OCI-LY7 (cell line): ENCODE data around the gene JPH3. TPM values are rescaled to one million over a fixed set of nuclear protein-coding genes. Genes with fewer than 3 reads are reported as not detected.

ENCODE experiments used
- BruUV-seq: library from RNA; stranded (reverse); fragments of 400-500 nt; replicated peaks from 2 replicates; lab custom pipeline; 2021; lab: Mats Ljungman, UMichigan
- CTCF ChIA-PET: fragments of 300-600 bp; sonication (Branson Sonifier 250); formaldehyde crosslinking; loops from one replicate; lab custom pipeline; 2022; ENCODE audit warnings: antibody characterized with exemption; ENCODE audit not compliant: unreplicated experiment; lab: Charles Lee
- POLR2A ChIA-PET: fragments of 300-600 bp; sonication (Branson Sonifier 250); formaldehyde crosslinking; loops from one replicate; lab custom pipeline; 2022; ENCODE audit warnings: antibody characterized with exemption; lab: Charles Lee
- DNase-seq: peaks from one replicate; pipeline ENCODE4 v3.0.0-alpha.2; 2015; ENCODE audit warnings: low spot score
- H2AFZ ChIP-seq: fragments of 200-600 bp; sonication (generic), shearing (Covaris generic); 2 replicates; pipeline ENCODE4 v1.6.1; 2014; ENCODE audit warnings: mild to moderate bottlenecking, antibody characterized with exemption, low read length, moderate library complexity
- H3K27ac ChIP-seq: fragments of 200-600 bp; sonication (generic); 2 replicates; pipeline ENCODE4 v1.5.1; 2014; ENCODE audit warnings: mixed run types, low read depth, mild to moderate bottlenecking, moderate library complexity, low read length, inconsistent platforms; ENCODE audit not compliant: poor library complexity, severe bottlenecking
- H3K36me3 ChIP-seq: fragments of 200-600 bp; sonication (generic); 2 replicates; pipeline ENCODE4 v1.6.1; 2014; ENCODE audit warnings: mild to moderate bottlenecking, antibody characterized with exemption, low read length, moderate library complexity, mixed read lengths; ENCODE audit not compliant: insufficient read depth
- H3K4me1 ChIP-seq: fragments of 200-600 bp; sonication (generic); 2 replicates; pipeline ENCODE4 v1.5.1; 2014; ENCODE audit warnings: mild to moderate bottlenecking, low read length; ENCODE audit not compliant: insufficient read depth, poor library complexity, severe bottlenecking
- H3K4me2 ChIP-seq: fragments of 200-600 bp; sonication (generic); 2 replicates; pipeline ENCODE4 v1.6.1; 2014; ENCODE audit warnings: mild to moderate bottlenecking, low read length
- H3K4me3 ChIP-seq: fragments of 200-600 bp; sonication (generic); 2 replicates; pipeline ENCODE4 v1.5.1; 2014; ENCODE audit warnings: mild to moderate bottlenecking, low read depth, low read length; ENCODE audit not compliant: poor library complexity, severe bottlenecking
- H3K79me2 ChIP-seq: fragments of 200-600 bp; sonication (generic); 2 replicates; pipeline ENCODE4 v1.6.1; 2016; ENCODE audit warnings: low read depth, mild to moderate bottlenecking, low read length, moderate library complexity, mixed read lengths; ENCODE audit not compliant: insufficient read depth
- H3K9me2 ChIP-seq: fragments of 200-600 bp; sonication (generic); 2 replicates; pipeline ENCODE4 v1.6.1; 2016; ENCODE audit warnings: mild to moderate bottlenecking, low read length, mixed read lengths; ENCODE audit not compliant: insufficient read depth
- H3K9me3 ChIP-seq: fragments of 200-600 bp; sonication (generic); 2 replicates; pipeline ENCODE4 v1.6.1; 2014; ENCODE audit warnings: mild to moderate bottlenecking, mixed run types, low read length, mixed read lengths
- H4K20me1 ChIP-seq: fragments of 200-600 bp; sonication (generic); 2 replicates; pipeline ENCODE4 v1.6.1; 2014; ENCODE audit warnings: mild to moderate bottlenecking, antibody characterized with exemption, low read length, moderate library complexity, mixed read lengths; ENCODE audit not compliant: insufficient read depth
- CTCF ChIP-seq: fragments of 200-600 bp; sonication (generic); conservative IDR thresholded peaks from 2 replicates; pipeline ENCODE4 v1.5.1; 2014; ENCODE audit warnings: mild to moderate bottlenecking, antibody characterized with exemption, low read length, moderate library complexity, mixed read lengths
- EZH2phosphoT487 ChIP-seq: fragments of 200-600 bp; sonication (generic); IDR thresholded peaks from 2 replicates; pipeline ENCODE4 v1.6.1; 2018; ENCODE audit warnings: low read depth, borderline replicate concordance, mild to moderate bottlenecking, mixed run types, antibody characterized with exemption, low read length, moderate library complexity, mixed read lengths
- intact Hi-C: fragments of 100-400 bp; cut with micrococcal nuclease; formaldehyde crosslinking; loops from one replicate; pipeline ENCODE4 v1.10.0; 2022; ENCODE audit not compliant: unreplicated experiment
- total RNA-seq, 2 experiments: library from RNA; depleted of rRNA in 1 of 2; stranded (reverse); fragments of >200 nt in 1 of 2; shearing (Covaris generic) in 1 of 2; gene quantifications; 2 replicates each; pipeline ENCODE4 v1.2.3, GENCODE V29; 2014 to 2022

Gene JPH3
- total RNA-seq, 2 experiments from 2014 or later, result not detected

- Histone ChIP-seq H3K36me3 (no peaks in the 10 kb centered on the region), H3K9me2 (no peaks in the 10 kb centered on the region), H2AFZ (no peak overlapping the region), H4K20me1 (no peaks in the 10 kb centered on the region), H3K4me3 (no peak overlapping the region), H3K79me2 (no peaks in the 10 kb centered on the region), H3K4me2 (no peak overlapping the region), H3K4me1 (no peaks in the 10 kb centered on the region), H3K27ac (no peak overlapping the region), H3K9me3 (no peaks in the 10 kb centered on the region)
- BruUV-seq, result no TSS peak
- intact Hi-C loops, result no loop called here
- DNase-seq, result no peak
- TF ChIP-seq CTCF (no peak), EZH2phosphoT487 (no peak)
- ChIA-PET CTCF (interaction anchor here (0.8 kb wide), 1 partner anchor 8 kb away, joined by 3 read pairs; no protein-coding TSS in a partner anchor), POLR2A (no interaction called here)
Measured at GRCh38 chr16:87627542-87628245, 25.4 kb downstream of the JPH3 start.

- Histone ChIP-seq H3K9me3 (no peaks in the 10 kb centered on the region), H3K79me2 (no peaks in the 10 kb centered on the region), H3K36me3 (no peaks in the 10 kb centered on the region), H3K27ac (no peak overlapping the region), H2AFZ (no peak overlapping the region), H3K4me1 (no peaks in the 10 kb centered on the region), H4K20me1 (no peaks in the 10 kb centered on the region), H3K4me2 (no peak overlapping the region), H3K9me2 (no peaks in the 10 kb centered on the region), H3K4me3 (no peak overlapping the region)
- POLR2A ChIA-PET, result no interaction called here
- TF ChIP-seq EZH2phosphoT487, result no peak
- no peak for TF ChIP-seq CTCF
- no peak for DNase-seq
- CTCF ChIA-PET, result no interaction called here
- BruUV-seq, result no TSS peak
- intact Hi-C loops, result no loop called here
Measured at GRCh38 chr16:87628246-87628923, 26.1 kb downstream of the JPH3 start.

- intact Hi-C loops, result no loop called here
- Histone ChIP-seq H3K9me3 (no peaks in the 10 kb centered on the region), H3K36me3 (no peaks in the 10 kb centered on the region), H3K79me2 (no peaks in the 10 kb centered on the region), H2AFZ (no peak overlapping the region), H3K27ac (no peak overlapping the region), H4K20me1 (no peaks in the 10 kb centered on the region), H3K4me1 (no peaks in the 10 kb centered on the region), H3K4me3 (no peak overlapping the region), H3K4me2 (no peak overlapping the region), H3K9me2 (no peaks in the 10 kb centered on the region)
- peak; percentile 39 for DNase-seq
- ChIA-PET CTCF (no interaction called here), POLR2A (no interaction called here)
- TF ChIP-seq EZH2phosphoT487, result no peak
- no TSS peak for BruUV-seq
Measured at GRCh38 chr16:87628940-87629339, 26.6 kb downstream of the JPH3 start.
